GM21576 (cell line): ENCODE measurements around the gene ORC1.

Source experiments
- ATAC-seq: cut with Tn5 transposase; IDR thresholded peaks from one replicate; pipeline ENCODE4 v1.9.1; 2021; ENCODE audit warnings: mild to moderate bottlenecking, moderate library complexity; ENCODE audit not compliant: unreplicated experiment

Gene ORC1

DNA sequence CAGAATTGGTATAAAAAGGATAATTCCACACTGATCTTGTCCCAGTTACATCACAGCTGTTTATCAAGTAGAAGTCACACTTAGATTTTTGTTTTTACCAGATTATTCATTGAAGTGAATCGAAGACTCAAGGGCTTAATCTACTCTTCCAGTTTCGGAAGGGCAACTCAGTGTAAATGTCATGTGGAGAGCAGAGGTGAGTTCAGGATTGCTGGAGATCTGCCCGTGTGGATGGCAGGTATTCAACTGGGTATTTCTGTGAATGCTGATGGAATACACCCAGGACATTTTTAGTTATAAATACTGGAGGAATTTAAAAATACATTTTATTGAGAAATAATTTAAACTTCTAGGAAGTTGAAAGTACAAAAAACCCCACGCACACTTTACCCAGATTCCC lies 57.6 kb downstream of the ORC1 start:
- no peak for ATAC-seq

DNA sequence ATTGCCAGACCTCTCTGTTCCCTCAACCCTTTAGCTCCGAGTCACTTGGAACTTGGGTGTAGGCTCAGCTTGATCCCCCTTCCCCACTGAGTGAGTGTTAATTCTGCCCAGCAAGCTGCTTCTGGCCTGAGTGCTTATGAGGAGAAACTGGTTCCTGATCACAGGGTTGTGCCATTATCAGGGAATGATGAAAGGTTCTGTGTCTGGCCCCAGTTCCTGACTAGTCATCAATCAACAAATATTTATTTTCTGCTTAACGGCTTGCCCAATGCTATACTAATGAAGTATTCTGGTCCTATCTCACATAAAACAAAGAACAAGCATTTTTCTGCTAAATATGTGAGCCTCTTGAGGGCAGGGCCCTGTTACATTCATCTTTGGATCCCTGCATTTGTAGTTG lies 59.0 kb downstream of the ORC1 start:
- no peak for ATAC-seq

DNA sequence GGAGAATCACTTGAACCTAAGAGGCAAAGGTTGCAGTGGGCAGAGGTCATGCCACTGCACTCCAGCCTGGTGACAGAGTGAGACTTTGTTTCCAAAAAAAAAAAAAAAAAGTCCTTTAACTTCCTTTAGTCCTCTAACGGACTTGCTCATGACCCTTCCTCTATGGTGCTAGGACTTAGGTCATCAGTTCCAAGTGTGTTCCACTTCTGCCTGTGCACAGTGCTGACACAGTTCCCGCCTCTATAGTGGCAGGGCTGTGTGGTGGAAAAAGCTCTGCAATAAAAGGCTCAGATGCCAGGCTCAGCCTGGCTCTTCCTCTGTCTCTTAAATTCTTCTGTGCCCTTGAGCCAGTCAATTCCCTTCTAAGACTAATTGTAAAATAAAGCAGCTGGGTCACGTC lies 60.2 kb downstream of the ORC1 start:
- ATAC-seq = no peak

DNA sequence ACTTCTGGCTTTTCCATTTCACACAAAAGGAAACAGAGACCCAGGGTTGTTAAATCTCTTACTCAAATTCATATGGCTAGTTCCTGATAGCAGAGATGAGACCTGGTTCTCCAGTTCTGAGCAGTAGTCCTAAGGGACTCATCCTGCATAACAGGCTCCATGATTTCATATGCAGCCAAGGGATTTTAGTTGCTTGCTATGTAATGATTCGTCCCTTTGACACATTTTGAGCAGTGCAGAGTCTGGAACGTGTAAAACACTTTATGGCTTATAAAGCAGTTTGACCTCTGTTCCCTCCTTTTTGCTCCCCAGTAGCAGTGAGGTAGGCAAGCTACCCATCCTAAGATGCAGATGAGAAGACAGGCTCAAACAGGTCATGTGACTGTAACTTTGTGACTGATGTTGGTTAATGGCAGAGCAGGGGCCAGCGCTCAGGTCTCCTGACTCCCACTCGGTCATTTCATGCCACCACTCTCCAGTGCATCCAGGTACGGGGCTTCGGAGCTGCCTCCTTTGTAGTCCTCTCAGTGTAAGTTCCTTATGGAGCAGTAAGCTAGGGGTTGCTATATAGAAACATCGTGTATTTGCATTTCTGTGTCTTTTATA lies 62.5 kb downstream of the ORC1 start:
- no peak for ATAC-seq

- no peak for ATAC-seq
Measured at GRCh38 chr1:52337439-52337838, 66.8 kb downstream of the ORC1 start.

DNA sequence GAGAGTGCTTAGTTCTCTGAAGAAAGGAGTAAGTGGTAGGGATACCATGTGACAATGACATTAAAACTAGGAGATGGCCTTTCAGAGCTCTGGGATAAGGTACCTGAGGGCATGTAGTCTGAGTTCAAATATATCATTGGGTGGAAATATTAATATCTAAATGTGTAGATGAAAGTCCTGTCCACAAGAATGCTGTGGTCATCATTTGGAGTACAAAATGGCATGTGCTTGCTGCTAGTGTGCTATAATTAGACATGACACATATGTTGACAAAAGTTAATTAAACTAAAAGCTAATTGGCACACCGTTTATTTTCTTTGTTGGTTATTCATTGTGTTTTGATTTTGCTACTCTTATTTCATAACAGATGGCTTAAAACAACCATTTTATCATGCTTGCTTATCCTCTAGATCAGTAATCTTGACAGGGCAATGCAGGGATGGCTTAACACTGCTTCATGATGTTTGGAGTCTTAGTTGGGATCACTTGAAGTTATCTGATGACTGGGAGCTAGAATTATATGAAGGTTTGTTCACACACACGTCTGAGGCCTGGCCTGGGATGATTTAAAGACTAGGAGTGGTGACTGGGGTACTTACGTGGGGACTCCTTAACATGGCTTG lies 69.2 kb downstream of the ORC1 start:
- ATAC-seq = no peak

GRCh38 chr1:52332411-52332810 lies 71.8 kb downstream of the ORC1 start:
- no peak for ATAC-seq

DNA sequence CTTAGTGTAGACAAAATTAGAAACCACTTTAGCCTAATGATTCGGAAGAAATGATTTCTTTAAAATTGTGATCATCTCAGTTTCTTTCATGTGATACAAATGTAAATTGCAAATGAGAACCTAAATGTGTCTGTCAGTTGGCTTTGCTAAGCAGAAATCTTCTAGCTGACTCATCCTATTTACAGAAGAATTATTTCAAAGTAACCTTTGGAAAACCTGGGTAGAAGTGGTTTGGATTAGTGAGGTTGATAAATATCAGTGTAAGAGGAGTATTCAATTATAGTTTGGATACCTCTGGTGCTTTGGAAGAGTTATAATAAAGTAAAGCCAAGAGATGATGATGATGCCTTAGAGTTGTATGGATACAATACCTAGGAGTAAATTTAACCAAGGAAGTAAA lies 75.6 kb downstream of the ORC1 start:
- no peak for ATAC-seq

GRCh38 chr1:52325786-52326185 lies 78.4 kb downstream of the ORC1 start:
- no peak for ATAC-seq

DNA sequence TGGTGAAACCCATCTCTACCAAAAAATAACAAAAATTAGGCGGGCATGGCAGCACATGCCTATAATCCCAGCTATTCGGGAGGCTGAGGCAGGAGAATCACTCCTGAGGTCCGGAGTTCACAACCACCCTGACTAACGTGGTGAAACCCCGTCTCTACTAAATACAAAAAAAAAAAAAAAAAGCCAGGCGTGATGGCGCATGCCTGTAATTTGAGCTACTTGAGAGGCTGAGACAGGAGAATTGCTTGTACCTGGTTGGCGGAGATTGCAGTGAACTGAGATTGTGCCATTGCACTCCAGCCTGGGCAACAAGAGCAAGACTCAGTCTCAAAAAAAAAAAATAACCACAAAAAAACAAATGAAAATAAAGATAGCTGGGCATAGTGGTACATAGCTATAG lies 80.5 kb downstream of the ORC1 start:
- no peak for ATAC-seq
